ENCODE data around the gene ANKIB1. TPM values are rescaled to one million over a fixed set of nuclear protein-coding genes. Genes with fewer than 3 reads are reported as not detected.

ANKIB1 gene
- total RNA-seq, 1 experiment from 2014 or later: 42.1 TPM

DNA sequence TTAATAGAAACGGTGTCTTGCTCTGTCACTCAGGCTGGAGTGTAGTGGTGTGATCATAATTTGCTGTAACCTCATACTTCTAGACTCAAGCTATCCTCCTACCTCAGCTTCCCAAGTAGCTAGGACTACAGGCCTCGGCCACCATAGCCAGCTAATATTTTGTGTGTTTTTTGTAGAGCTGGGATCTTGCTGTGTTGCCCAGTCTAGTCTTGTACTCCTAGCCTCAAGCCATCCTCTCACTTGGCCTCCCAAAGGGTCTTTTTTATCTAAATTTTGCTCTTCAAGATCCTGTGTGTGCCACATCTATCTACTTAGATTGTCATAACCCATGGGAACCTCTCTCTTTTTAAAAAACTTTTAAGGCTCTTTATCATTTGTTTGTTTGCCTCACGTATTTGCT is 50.5 kb downstream of the ANKIB1 start:
- Histone ChIP-seq H3K27ac (ENCODE audit: low read depth, low read length, poor library complexity, severe bottlenecking) (no peak overlapping the region), H3K4me1 (ENCODE audit: insufficient read depth, low read length, poor library complexity, severe bottlenecking) (peaks cover 18% of the 10 kb centered on the region), H3K4me3 (ENCODE audit: low read depth, low read length, poor library complexity, severe bottlenecking) (no peak overlapping the region), H3K9me3 (ENCODE audit: low read depth, low read length, poor library complexity, severe bottlenecking) (no peaks in the 10 kb centered on the region), H3K36me3 (ENCODE audit: insufficient read depth, low read length, poor library complexity, severe bottlenecking) (peaks cover 5% of the 10 kb centered on the region), H3K27me3 (replicated peaks; ENCODE audit: insufficient read depth, low read depth, low read length, poor library complexity) (no peaks in the 10 kb centered on the region)
- ChIA-PET CTCF (no interaction called here), POLR2A (ENCODE audit: low non-redundant PET) (no interaction called here)
- BruUV-seq (replicated peaks): no TSS peak
- TF ChIP-seq EZH2 (IDR thresholded peaks at IDR 0.05; ENCODE audit: borderline replicate concordance, low read depth, low read length, poor library complexity, severe bottlenecking): no peak
- TF ChIP-seq, protein P1, sequence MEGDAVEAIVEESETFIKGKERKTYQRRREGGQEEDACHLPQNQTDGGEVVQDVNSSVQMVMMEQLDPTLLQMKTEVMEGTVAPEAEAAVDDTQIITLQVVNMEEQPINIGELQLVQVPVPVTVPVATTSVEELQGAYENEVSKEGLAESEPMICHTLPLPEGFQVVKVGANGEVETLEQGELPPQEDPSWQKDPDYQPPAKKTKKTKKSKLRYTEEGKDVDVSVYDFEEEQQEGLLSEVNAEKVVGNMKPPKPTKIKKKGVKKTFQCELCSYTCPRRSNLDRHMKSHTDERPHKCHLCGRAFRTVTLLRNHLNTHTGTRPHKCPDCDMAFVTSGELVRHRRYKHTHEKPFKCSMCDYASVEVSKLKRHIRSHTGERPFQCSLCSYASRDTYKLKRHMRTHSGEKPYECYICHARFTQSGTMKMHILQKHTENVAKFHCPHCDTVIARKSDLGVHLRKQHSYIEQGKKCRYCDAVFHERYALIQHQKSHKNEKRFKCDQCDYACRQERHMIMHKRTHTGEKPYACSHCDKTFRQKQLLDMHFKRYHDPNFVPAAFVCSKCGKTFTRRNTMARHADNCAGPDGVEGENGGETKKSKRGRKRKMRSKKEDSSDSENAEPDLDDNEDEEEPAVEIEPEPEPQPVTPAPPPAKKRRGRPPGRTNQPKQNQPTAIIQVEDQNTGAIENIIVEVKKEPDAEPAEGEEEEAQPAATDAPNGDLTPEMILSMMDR (conservative IDR thresholded peaks at IDR 0.05; ENCODE audit: low read depth, low read length): no peak
- intact Hi-C loops (cut with micrococcal nuclease; ENCODE audit: unreplicated experiment): no loop called here
- DNase-seq (ENCODE audit: low spot score): no peak

DNA sequence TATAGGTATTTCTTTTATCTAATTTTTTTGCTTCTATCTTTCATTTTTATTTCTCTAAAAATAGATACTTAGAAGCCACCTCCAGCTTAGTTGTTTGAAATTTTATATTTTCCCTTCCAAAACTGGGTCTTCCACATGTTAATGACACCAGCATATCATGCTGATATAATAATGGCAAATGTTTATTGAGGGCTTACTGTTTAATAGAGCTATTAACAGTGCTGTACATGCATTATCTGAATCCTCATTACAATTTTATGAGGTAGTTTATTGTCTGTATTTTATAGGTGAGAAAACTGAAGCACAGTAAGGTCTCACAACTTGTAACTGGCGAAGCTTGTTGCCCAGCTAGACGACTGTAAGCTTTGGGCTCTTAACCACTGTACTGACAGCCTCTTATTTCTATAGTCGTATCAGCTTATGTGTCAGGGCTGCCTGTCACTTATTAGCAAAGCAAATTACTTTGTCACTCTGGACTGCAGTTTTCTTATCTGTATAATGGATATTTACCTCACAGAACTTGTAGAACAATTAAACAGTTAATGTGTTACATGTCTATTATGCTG is 51.2 kb downstream of the ANKIB1 start:
- H3K27ac ChIP-seq (ENCODE audit: low read depth, low read length, poor library complexity, severe bottlenecking): no peak overlapping the region
- peaks cover 18% of the 10 kb centered on the region for H3K4me1 ChIP-seq (ENCODE audit: insufficient read depth, low read length, poor library complexity, severe bottlenecking)
- H3K27me3 ChIP-seq (replicated peaks; ENCODE audit: insufficient read depth, low read depth, low read length, poor library complexity): no peaks in the 10 kb centered on the region
- no peak for DNase-seq (ENCODE audit: low spot score)
- no peaks in the 10 kb centered on the region for H3K9me3 ChIP-seq (ENCODE audit: low read depth, low read length, poor library complexity, severe bottlenecking)
- no TSS peak for BruUV-seq (replicated peaks)
- ChIA-PET POLR2A (ENCODE audit: low non-redundant PET) (no interaction called here), CTCF (no interaction called here)
- TF ChIP-seq, protein P1 (conservative IDR thresholded peaks at IDR 0.05; ENCODE audit: low read depth, low read length): no peak
- TF ChIP-seq EZH2 (IDR thresholded peaks at IDR 0.05; ENCODE audit: borderline replicate concordance, low read depth, low read length, poor library complexity, severe bottlenecking): no peak
- peaks cover 5% of the 10 kb centered on the region for H3K36me3 ChIP-seq (ENCODE audit: insufficient read depth, low read length, poor library complexity, severe bottlenecking)
- intact Hi-C loops (cut with micrococcal nuclease; ENCODE audit: unreplicated experiment): no loop called here
- no peak overlapping the region for H3K4me3 ChIP-seq (ENCODE audit: low read depth, low read length, poor library complexity, severe bottlenecking)

DNA sequence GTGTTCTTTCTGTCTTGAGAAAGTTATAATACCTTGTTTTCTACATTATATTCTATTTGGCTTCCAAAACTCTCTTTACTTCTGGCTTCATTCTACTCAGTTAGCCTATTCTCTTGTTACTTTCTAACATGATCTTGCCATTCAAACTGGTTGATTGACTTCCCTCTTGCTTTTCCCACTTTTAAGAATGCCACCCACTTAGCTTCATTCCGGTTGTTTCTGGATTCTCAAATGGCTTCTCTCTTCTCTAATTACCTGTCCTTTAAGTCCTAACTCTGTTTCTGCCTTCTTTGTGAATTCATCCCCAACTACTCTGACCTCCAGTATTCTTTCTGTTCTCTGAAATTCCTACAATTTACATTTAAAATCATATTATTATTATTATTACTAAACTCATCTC is 52.0 kb downstream of the ANKIB1 start:
- ChIA-PET CTCF (no interaction called here), POLR2A (ENCODE audit: low non-redundant PET) (no interaction called here)
- H3K36me3 ChIP-seq (ENCODE audit: insufficient read depth, low read length, poor library complexity, severe bottlenecking): peaks cover 5% of the 10 kb centered on the region
- H3K9me3 ChIP-seq (ENCODE audit: low read depth, low read length, poor library complexity, severe bottlenecking): no peaks in the 10 kb centered on the region
- no peak overlapping the region for H3K4me3 ChIP-seq (ENCODE audit: low read depth, low read length, poor library complexity, severe bottlenecking)
- no peak overlapping the region for H3K27ac ChIP-seq (ENCODE audit: low read depth, low read length, poor library complexity, severe bottlenecking)
- no peak for DNase-seq (ENCODE audit: low spot score)
- H3K4me1 ChIP-seq (ENCODE audit: insufficient read depth, low read length, poor library complexity, severe bottlenecking): peaks cover 18% of the 10 kb centered on the region
- no peaks in the 10 kb centered on the region for H3K27me3 ChIP-seq (replicated peaks; ENCODE audit: insufficient read depth, low read depth, low read length, poor library complexity)
- TF ChIP-seq, protein P1 (conservative IDR thresholded peaks at IDR 0.05; ENCODE audit: low read depth, low read length): no peak
- TF ChIP-seq EZH2 (IDR thresholded peaks at IDR 0.05; ENCODE audit: borderline replicate concordance, low read depth, low read length, poor library complexity, severe bottlenecking): no peak
- BruUV-seq (replicated peaks): no TSS peak
- intact Hi-C loops (cut with micrococcal nuclease; ENCODE audit: unreplicated experiment): no loop called here

All from A673 (cell line).